Measurements from ENCODE around the gene OGFOD3. TPM values are rescaled to one million over a fixed set of nuclear protein-coding genes. Genes with fewer than 3 reads are reported as not detected.

Gene OGFOD3
- total and polyA plus RNA-seq, 2 donors, result 11.2 to 14.1 TPM

DNA sequence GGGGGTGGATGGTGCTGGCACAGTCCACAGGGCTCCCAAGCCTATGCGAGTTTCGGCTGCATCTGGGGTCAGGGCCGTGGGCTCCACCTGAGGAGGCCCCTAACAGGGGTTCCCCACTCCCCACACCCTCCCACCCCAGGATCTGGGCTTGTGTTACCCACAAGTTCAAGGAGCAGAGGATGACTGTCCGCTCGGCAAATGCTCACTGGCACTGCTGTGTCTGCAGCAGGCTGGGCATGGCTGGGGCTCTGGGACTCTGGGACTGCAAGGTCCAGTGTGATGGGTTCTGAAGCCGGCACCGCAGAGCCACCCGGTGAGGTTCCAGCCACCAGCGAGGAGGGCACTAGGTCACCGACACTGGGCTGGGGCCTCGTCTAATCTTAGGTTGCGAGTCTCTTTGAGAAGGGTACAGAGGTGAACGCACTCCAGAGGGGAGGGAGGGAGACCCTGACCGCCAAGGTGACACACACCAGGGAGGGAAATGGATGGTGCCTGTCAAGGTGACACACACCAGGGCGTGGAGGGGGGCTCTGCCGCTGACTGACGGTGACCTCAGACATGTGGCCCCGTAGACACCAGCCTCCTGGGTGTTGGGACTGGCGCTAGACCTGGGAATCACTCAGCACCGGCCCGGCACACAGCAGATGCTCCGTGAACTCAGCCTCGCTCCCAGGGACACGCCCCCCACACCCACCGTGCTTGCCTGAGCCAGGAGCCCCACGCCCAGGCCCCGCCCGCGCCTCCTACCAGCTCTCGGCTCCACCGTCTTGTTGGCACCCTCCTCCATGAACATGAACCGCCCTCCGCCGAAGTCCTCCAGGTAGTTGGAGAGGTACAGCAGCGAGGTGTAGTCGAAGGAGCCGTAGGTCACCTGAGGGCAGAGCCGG lies 20.7 kb downstream of the OGFOD3 start:
- peaks cover 2 to 16% of the 10 kb centered on the region in 2 donors for H3K36me3 ChIP-seq (ENCODE audit: control insufficient read depth in 2 of 2, insufficient read depth in 2 of 2, low read length in 1 of 2)
- H3K4me1 ChIP-seq (ENCODE audit: control insufficient read depth in 2 of 2, insufficient read depth in 2 of 2, low read length in 2 of 2), result peaks cover 13 to 28% of the 10 kb centered on the region in 2 donors
- no peak overlapping the region for H3K4me3 ChIP-seq (ENCODE audit: low read length in 2 of 2)
- H3K27ac ChIP-seq (ENCODE audit: low read depth in 1 of 2, low read length in 1 of 2), result no peak overlapping the region
- DNase-seq (ENCODE audit: low read depth in 6 of 9, low spot score in 9 of 9), result no peak
- H3K9me3 ChIP-seq (ENCODE audit: control insufficient read depth in 2 of 2, insufficient read depth in 1 of 2, low read length in 1 of 2), result peaks cover 0 to 3% of the 10 kb centered on the region in 2 donors
- WGBS, result 96% methylated on average over 38 of the region's 38 CpGs
- no peaks in the 10 kb centered on the region for H3K27me3 ChIP-seq (ENCODE audit: control insufficient read depth in 2 of 2, insufficient read depth in 1 of 2, low read length in 1 of 2)

DNA sequence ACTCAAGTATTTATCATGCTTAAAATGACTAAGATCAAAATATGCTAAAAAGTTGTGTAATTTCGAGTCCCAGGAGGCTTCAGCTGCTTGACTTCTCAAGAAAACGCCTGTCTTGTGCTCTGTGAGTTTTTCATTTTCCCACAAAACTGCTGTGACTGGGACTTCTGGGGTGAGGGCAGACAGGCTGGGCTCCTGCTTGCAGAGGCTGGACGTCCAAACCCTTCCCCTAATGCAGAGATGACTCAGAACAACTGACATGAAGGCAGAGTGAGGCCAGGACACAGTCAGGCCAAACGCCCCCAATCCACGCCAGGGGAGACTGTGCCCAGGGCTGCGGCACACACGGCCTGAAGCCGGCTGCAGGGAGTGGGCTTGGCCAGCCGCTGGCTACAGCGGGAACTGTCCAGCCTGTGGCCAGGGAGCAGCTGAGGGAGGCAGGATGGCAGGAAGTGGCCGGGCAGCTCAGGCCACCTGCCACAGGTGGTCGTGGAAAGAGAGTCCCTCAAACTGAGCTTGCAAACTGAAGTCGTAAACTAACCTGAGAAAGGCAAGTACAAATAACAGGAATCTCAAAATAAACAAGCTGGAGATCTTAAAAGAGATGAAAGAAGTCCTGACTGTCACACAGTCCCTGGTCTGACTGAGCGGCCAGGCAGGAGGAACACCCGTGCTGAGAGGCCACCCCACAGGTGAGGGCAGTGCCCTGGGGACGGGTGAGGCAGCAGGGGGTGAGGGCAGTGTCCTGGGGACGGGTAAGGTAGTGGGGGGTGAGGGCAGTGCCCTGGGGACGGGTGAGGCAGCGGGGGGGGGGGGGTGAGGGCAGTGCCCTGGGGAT lies 21.6 kb downstream of the OGFOD3 start:
- Histone ChIP-seq H3K27me3 (ENCODE audit: control insufficient read depth in 2 of 2, insufficient read depth in 1 of 2, low read length in 1 of 2) (no peaks in the 10 kb centered on the region), H3K4me3 (ENCODE audit: low read length in 2 of 2) (no peak overlapping the region), H3K36me3 (ENCODE audit: control insufficient read depth in 2 of 2, insufficient read depth in 2 of 2, low read length in 1 of 2) (peaks cover 2 to 20% of the 10 kb centered on the region in 2 donors), H3K9me3 (ENCODE audit: control insufficient read depth in 2 of 2, insufficient read depth in 1 of 2, low read length in 1 of 2) (peaks cover 0 to 3% of the 10 kb centered on the region in 2 donors), H3K27ac (ENCODE audit: low read depth in 1 of 2, low read length in 1 of 2) (no peak overlapping the region), H3K4me1 (ENCODE audit: control insufficient read depth in 2 of 2, insufficient read depth in 2 of 2, low read length in 2 of 2) (peaks cover 13 to 24% of the 10 kb centered on the region in 2 donors)
- 92% methylated on average over 19 of the region's 19 CpGs for whole genome bisulfite sequencing
- no peak for DNase-seq (ENCODE audit: low read depth in 6 of 9, low spot score in 9 of 9)

DNA sequence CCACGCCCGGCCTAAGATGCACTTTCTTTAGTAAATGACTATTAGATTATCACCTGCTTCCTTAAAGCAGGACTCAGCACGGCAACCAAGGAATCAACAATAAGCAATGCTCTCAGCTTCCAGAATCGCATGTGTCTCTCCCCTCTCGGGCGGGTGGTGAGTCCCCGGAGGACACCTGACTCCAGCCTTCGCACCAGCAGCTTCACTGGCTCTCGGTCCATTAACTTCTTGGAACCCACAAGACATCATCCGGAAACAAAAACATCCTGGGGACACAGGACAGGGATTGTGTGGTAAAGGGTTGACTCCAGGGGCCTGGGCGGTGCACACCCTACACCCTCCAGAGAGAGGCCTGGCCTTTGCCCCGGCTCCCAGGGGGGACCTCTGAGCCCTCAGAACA lies 24.1 kb downstream of the OGFOD3 start:
- Histone ChIP-seq H3K27ac (ENCODE audit: low read depth in 1 of 2, low read length in 1 of 2) (no peak overlapping the region), H3K4me1 (ENCODE audit: control insufficient read depth in 2 of 2, insufficient read depth in 2 of 2, low read length in 2 of 2) (peaks cover 2 to 3% of the 10 kb centered on the region in 2 donors), H3K27me3 (ENCODE audit: control insufficient read depth in 2 of 2, insufficient read depth in 1 of 2, low read length in 1 of 2) (no peaks in the 10 kb centered on the region), H3K4me3 (ENCODE audit: low read length in 2 of 2) (no peak overlapping the region), H3K36me3 (ENCODE audit: control insufficient read depth in 2 of 2, insufficient read depth in 2 of 2, low read length in 1 of 2) (peaks cover 2 to 19% of the 10 kb centered on the region in 2 donors), H3K9me3 (ENCODE audit: control insufficient read depth in 2 of 2, insufficient read depth in 1 of 2, low read length in 1 of 2) (no peaks in the 10 kb centered on the region)
- 96% methylated on average over 12 of the region's 12 CpGs for WGBS
- no peak for DNase-seq (ENCODE audit: low read depth in 6 of 9, low spot score in 9 of 9)

DNA sequence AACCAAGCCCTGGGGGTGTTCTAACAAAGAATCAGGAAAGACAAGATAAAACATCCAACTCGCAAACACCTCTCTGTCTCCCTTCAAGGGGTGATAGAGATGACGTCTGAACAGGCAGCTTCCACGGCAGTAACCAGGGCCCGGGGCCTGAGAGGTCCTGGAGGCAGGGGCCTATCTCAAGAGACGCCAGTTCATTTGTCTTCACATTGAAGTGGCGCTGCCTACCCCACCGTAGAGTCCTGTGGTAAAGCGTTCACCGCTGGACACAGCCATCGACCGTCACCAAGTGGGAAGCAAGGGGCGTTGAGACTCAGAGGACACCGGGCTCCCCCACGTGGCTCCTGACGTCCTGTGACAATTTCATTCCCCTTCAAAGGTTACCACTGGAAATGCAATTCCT lies 25.4 kb downstream of the OGFOD3 start:
- no peak overlapping the region for H3K27ac ChIP-seq (ENCODE audit: low read depth in 1 of 2, low read length in 1 of 2)
- peaks cover 0 to 4% of the 10 kb centered on the region in 2 donors for H3K27me3 ChIP-seq (ENCODE audit: control insufficient read depth in 2 of 2, insufficient read depth in 1 of 2, low read length in 1 of 2)
- 97% methylated on average over 15 of the region's 15 CpGs for WGBS
- peaks cover 2 to 19% of the 10 kb centered on the region in 2 donors for H3K36me3 ChIP-seq (ENCODE audit: control insufficient read depth in 2 of 2, insufficient read depth in 2 of 2, low read length in 1 of 2)
- no peak overlapping the region for H3K4me3 ChIP-seq (ENCODE audit: low read length in 2 of 2)
- H3K9me3 ChIP-seq (ENCODE audit: control insufficient read depth in 2 of 2, insufficient read depth in 1 of 2, low read length in 1 of 2), result no peaks in the 10 kb centered on the region
- H3K4me1 ChIP-seq (ENCODE audit: control insufficient read depth in 2 of 2, insufficient read depth in 2 of 2, low read length in 2 of 2), result no peaks in the 10 kb centered on the region
- DNase-seq (ENCODE audit: low read depth in 6 of 9, low spot score in 9 of 9), result no peak

DNA sequence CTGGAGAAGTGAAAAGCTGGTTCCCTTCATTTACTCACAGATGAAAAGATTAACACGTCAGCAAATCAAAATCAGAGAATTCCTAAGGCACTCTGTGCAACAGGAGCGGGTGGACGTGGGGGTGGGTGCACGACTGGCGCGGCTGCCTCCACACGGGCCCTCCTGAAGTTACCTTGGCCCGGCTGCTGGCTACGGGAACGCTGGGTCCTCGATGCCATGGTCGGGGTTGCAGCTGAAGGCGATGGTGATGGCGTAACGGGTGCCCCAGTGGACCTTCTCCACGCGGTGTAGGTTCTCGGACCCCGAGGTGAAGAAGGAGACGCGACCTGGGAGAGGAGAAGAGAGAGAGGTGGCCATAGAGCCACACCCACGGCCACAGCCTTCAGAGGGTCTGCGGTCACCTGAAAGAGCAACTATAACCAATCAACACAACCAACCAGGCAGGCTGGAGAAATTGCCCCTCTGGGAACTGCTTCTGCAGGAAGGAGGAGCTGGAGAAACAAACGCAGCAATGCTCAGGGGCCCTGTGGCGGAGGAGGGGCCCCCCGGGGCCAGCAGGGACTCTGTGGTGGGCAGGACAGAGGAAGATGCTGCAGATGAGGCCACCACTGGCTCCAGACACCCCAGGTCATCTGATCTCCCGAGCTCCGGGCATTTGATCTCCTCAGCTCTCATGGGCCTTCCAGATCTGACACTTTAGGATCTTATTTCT lies 26.0 kb downstream of the OGFOD3 start:
- 97% methylated on average over 28 of the region's 28 CpGs for WGBS
- DNase-seq (ENCODE audit: low read depth in 6 of 9, low spot score in 9 of 9), result no peak
- Histone ChIP-seq H3K4me3 (ENCODE audit: low read length in 2 of 2) (no peak overlapping the region), H3K36me3 (ENCODE audit: control insufficient read depth in 2 of 2, insufficient read depth in 2 of 2, low read length in 1 of 2) (peaks cover 2 to 19% of the 10 kb centered on the region in 2 donors), H3K27me3 (ENCODE audit: control insufficient read depth in 2 of 2, insufficient read depth in 1 of 2, low read length in 1 of 2) (peaks cover 2 to 9% of the 10 kb centered on the region in 2 donors), H3K27ac (ENCODE audit: low read depth in 1 of 2, low read length in 1 of 2) (no peak overlapping the region), H3K9me3 (ENCODE audit: control insufficient read depth in 2 of 2, insufficient read depth in 1 of 2, low read length in 1 of 2) (no peaks in the 10 kb centered on the region), H3K4me1 (ENCODE audit: control insufficient read depth in 2 of 2, insufficient read depth in 2 of 2, low read length in 2 of 2) (no peaks in the 10 kb centered on the region)

DNA sequence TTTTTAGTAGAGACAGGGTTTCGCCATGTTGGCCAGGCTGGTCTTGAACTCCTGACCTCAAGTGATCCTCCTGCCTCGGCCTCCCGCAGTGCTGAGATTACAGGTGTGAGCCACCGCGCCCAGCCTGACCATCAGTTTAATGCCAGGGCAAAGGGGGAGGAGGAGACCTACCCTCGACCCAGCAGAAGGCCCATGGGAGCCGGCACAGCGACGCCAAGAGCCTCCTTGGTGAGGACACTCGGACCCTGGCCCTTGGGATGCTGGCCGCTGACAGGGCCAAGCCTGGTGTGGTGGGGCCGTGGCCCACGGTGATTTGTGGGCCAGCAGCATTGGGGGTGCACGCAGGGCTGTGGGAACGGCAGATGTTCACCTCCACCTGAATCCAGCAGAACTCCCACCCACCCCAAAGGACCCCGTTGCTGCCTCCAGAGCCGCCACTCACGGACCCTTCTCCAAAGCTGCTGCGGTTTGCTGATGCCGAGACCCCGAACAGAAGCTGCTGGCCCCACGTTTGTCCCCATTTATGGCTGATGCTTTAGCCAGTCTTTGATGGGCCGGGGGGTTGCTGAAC lies 26.8 kb downstream of the OGFOD3 start:
- Histone ChIP-seq H3K36me3 (ENCODE audit: control insufficient read depth in 2 of 2, insufficient read depth in 2 of 2, low read length in 1 of 2) (peaks cover 2 to 19% of the 10 kb centered on the region in 2 donors), H3K4me3 (ENCODE audit: low read length in 2 of 2) (no peak overlapping the region), H3K9me3 (ENCODE audit: control insufficient read depth in 2 of 2, insufficient read depth in 1 of 2, low read length in 1 of 2) (peaks cover 0 to 4% of the 10 kb centered on the region in 2 donors), H3K27ac (ENCODE audit: low read depth in 1 of 2, low read length in 1 of 2) (no peak overlapping the region), H3K4me1 (ENCODE audit: control insufficient read depth in 2 of 2, insufficient read depth in 2 of 2, low read length in 2 of 2) (peaks cover 0 to 3% of the 10 kb centered on the region in 2 donors), H3K27me3 (ENCODE audit: control insufficient read depth in 2 of 2, insufficient read depth in 1 of 2, low read length in 1 of 2) (peaks cover 7 to 17% of the 10 kb centered on the region in 2 donors)
- no peak for DNase-seq (ENCODE audit: low read depth in 6 of 9, low spot score in 9 of 9)
- 98% methylated on average over 23 of the region's 23 CpGs for WGBS

DNA sequence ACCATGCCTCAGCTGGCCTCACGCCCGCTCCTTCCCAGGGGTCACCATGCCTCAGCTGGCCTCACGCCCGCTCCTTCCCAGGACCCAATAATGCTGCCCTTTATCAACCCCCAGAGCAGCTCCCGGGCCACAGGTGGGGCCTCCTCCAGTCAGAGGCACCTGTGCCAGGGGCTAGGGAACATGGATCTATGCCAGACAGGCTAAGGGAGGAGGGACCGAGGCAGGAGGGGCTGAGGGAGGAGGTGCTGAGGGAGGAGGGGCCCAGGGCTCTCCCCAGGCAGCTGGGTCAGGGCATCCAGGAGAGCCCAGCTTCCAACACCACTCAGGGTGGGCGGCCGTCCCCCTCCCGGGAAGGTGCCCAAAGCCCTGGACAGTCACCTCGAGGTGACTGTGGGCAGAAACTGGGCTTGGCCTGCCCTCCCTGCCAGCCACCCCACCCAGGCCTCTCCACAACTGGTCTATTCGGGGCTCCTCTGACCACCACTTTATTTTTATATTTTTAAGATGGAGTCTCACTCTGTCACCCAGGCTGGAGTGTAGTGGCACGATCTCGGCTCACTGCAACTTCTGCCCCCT lies 27.4 kb downstream of the OGFOD3 start:
- WGBS, result 98% methylated on average over 13 of the region's 13 CpGs
- Histone ChIP-seq H3K4me3 (ENCODE audit: low read length in 2 of 2) (no peak overlapping the region), H3K36me3 (ENCODE audit: control insufficient read depth in 2 of 2, insufficient read depth in 2 of 2, low read length in 1 of 2) (peaks cover 2 to 19% of the 10 kb centered on the region in 2 donors), H3K9me3 (ENCODE audit: control insufficient read depth in 2 of 2, insufficient read depth in 1 of 2, low read length in 1 of 2) (peaks cover 0 to 4% of the 10 kb centered on the region in 2 donors), H3K27ac (ENCODE audit: low read depth in 1 of 2, low read length in 1 of 2) (no peak overlapping the region), H3K4me1 (ENCODE audit: control insufficient read depth in 2 of 2, insufficient read depth in 2 of 2, low read length in 2 of 2) (peaks cover 0 to 3% of the 10 kb centered on the region in 2 donors), H3K27me3 (ENCODE audit: control insufficient read depth in 2 of 2, insufficient read depth in 1 of 2, low read length in 1 of 2) (peaks cover 7 to 23% of the 10 kb centered on the region in 2 donors)
- no peak for DNase-seq (ENCODE audit: low read depth in 6 of 9, low spot score in 9 of 9)

Data from thymus (tissue), 11 donors.